Sigmoid colon (tissue), 3 donors: ENCODE measurements around the gene CEP295NL.

Source experiments
- POLR2A ChIP-seq, 2 donors: fragments of 450-650 bp; IDR thresholded peaks; one replicate each; pipeline ENCODE4 v1.6.1; 2016; ENCODE audit warnings: antibody characterized with exemption in 2 of 2, mild to moderate bottlenecking in 2 of 2, moderate library complexity in 2 of 2
- TF ChIP-seq, protein P1 (sequence below), 4 experiments: fragments of 450-650 bp in 3 of 4; fragments of 200-600 bp in 1 of 4; IDR thresholded peaks; one replicate each; pipeline ENCODE4 v1.5.1; 2016 to 2019; ENCODE audit warnings: antibody characterized with exemption in 4 of 4, mild to moderate bottlenecking in 3 of 4, moderate library complexity in 2 of 4

DNA sequence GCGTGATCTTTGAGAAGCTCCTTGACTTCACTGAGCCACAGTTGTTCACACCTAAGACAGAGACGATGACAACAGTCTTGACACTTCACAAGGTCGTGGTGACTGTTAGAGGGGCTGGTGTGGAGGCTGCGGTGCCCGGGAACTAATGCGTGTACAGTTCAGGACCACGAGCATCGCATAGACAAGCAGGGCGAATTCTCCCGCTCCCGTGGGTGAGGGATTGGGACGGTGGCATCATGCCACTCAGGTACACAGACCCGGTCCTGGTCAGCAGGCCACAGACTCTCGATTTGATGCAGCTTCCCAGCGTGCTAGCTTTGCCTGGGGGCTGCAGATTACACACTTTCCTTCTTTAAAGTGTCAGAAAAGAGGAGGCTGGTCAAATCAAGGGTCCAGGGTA lies 24.7 kb downstream of the CEP295NL start:
- TF ChIP-seq POLR2A (IDR thresholded peaks at IDR 0.05), result no peak
- TF ChIP-seq, protein P1, sequence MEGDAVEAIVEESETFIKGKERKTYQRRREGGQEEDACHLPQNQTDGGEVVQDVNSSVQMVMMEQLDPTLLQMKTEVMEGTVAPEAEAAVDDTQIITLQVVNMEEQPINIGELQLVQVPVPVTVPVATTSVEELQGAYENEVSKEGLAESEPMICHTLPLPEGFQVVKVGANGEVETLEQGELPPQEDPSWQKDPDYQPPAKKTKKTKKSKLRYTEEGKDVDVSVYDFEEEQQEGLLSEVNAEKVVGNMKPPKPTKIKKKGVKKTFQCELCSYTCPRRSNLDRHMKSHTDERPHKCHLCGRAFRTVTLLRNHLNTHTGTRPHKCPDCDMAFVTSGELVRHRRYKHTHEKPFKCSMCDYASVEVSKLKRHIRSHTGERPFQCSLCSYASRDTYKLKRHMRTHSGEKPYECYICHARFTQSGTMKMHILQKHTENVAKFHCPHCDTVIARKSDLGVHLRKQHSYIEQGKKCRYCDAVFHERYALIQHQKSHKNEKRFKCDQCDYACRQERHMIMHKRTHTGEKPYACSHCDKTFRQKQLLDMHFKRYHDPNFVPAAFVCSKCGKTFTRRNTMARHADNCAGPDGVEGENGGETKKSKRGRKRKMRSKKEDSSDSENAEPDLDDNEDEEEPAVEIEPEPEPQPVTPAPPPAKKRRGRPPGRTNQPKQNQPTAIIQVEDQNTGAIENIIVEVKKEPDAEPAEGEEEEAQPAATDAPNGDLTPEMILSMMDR (IDR thresholded peaks at IDR 0.05), result no peak
